ENCODE results near the gene PPM1F.

PPM1F gene

DNA sequence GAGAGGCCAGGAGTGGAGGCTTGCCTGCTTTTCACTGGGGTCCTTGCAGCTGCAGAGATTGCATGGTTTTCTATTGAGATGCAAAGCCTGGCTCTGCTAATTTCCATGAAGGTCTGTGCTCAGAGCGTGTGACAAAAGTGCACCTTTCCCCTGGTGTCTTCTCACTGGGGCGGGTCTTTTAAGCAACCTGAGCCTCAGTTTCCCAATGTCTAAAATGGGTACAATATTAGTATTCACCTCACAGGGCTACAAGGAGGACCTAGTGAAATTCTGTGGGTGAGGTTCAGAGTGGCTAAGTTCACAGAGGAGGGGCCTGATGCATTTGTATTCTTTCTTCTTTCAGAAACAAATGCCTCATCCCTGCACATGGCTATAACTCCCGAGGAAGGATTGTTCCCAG, 20.3 kb downstream of the PPM1F start:
- Histone ChIP-seq H3K23ac (ENCODE audit: low read length in 2 of 2) (no peak overlapping the region), H3K18ac (ENCODE audit: low read depth in 1 of 2, low read length in 2 of 2) (no peak overlapping the region), H3K4me2 (ENCODE audit: low read length, poor library complexity, severe bottlenecking) (no peak overlapping the region), H3K9me3 (ENCODE audit: control insufficient read depth, low read length) (no peaks in the 10 kb centered on the region), H2BK5ac (ENCODE audit: low read depth, low read length, poor library complexity, severe bottlenecking) (no peak overlapping the region), H3K4ac (ENCODE audit: low read depth in 1 of 2, low read length in 2 of 2) (no peak overlapping the region), H3K27ac (ENCODE audit: low read length, poor library complexity, severe bottlenecking) (no peak overlapping the region), H2AK5ac (ENCODE audit: low read length, severe bottlenecking) (no peak overlapping the region), H2BK15ac (ENCODE audit: low read depth, poor library complexity, severe bottlenecking) (no peak overlapping the region), H3K36me3 (ENCODE audit: control insufficient read depth in 1 of 2, insufficient read depth in 2 of 2, low read depth in 1 of 2, low read length in 2 of 2) (peaks cover 72 to 83% of the 10 kb centered on the region in 2 experiments), H3K4me3 (ENCODE audit: insufficient read depth in 1 of 2, low read depth in 1 of 2, low read length in 2 of 2) (no peak overlapping the region), H2BK12ac (ENCODE audit: low read length in 2 of 2) (no peak overlapping the region), H2BK120ac (ENCODE audit: low read depth, low read length) (no peak overlapping the region), H3K4me1 (ENCODE audit: control insufficient read depth, insufficient read depth, low read depth, low read length) (peaks cover 7% of the 10 kb centered on the region), H3K27me3 (ENCODE audit: control insufficient read depth in 1 of 2, insufficient read depth in 1 of 2, low read length in 2 of 2) (no peaks in the 10 kb centered on the region), H3K14ac (ENCODE audit: low read length in 2 of 2) (no peak overlapping the region), H4K8ac (ENCODE audit: low read length) (no peak overlapping the region), H3K9ac (ENCODE audit: low read length) (no peak overlapping the region), H4K91ac (ENCODE audit: low read length) (no peak overlapping the region), H3K79me1 (replicated peaks; ENCODE audit: low read length, poor library complexity, severe bottlenecking) (peaks cover 34% of the 10 kb centered on the region), H2AFZ (ENCODE audit: low read depth, low read length) (no peak overlapping the region)
- no peak for DNase-seq
- 96% methylated on average over 2 of the region's 3 CpGs for WGBS

GRCh38 chr22:21931056-21931455, 21.6 kb downstream of the PPM1F start:
- no peak overlapping the region for H2BK12ac ChIP-seq (ENCODE audit: low read length in 2 of 2)
- 97% methylated on average over 9 of the region's 12 CpGs for WGBS
- H2AK5ac ChIP-seq (ENCODE audit: low read length, severe bottlenecking): no peak overlapping the region
- H2BK5ac ChIP-seq (ENCODE audit: low read depth, low read length, poor library complexity, severe bottlenecking): no peak overlapping the region
- H3K14ac ChIP-seq (ENCODE audit: low read length in 2 of 2): no peak overlapping the region
- no peak overlapping the region for H3K9ac ChIP-seq (ENCODE audit: low read length)
- no peak overlapping the region for H2AFZ ChIP-seq (ENCODE audit: low read depth, low read length)
- peaks cover 28% of the 10 kb centered on the region for H3K79me1 ChIP-seq (replicated peaks; ENCODE audit: low read length, poor library complexity, severe bottlenecking)
- no peak overlapping the region for H3K4ac ChIP-seq (ENCODE audit: low read depth in 1 of 2, low read length in 2 of 2)
- no peak overlapping the region for H3K23ac ChIP-seq (ENCODE audit: low read length in 2 of 2)
- H3K18ac ChIP-seq (ENCODE audit: low read depth in 1 of 2, low read length in 2 of 2): no peak overlapping the region
- no peak overlapping the region for H3K27ac ChIP-seq (ENCODE audit: low read length, poor library complexity, severe bottlenecking)
- H2BK120ac ChIP-seq (ENCODE audit: low read depth, low read length): no peak overlapping the region
- H3K4me2 ChIP-seq (ENCODE audit: low read length, poor library complexity, severe bottlenecking): no peak overlapping the region
- no peak overlapping the region for H3K4me3 ChIP-seq (ENCODE audit: insufficient read depth in 1 of 2, low read depth in 1 of 2, low read length in 2 of 2)
- H2BK15ac ChIP-seq (ENCODE audit: low read depth, poor library complexity, severe bottlenecking): no peak overlapping the region
- no peaks in the 10 kb centered on the region for H3K9me3 ChIP-seq (ENCODE audit: control insufficient read depth, low read length)
- H4K91ac ChIP-seq (ENCODE audit: low read length): no peak overlapping the region
- H3K36me3 ChIP-seq (ENCODE audit: control insufficient read depth in 1 of 2, insufficient read depth in 2 of 2, low read depth in 1 of 2, low read length in 2 of 2): peaks cover 75 to 87% of the 10 kb centered on the region in 2 experiments
- no peak for DNase-seq
- no peak overlapping the region for H4K8ac ChIP-seq (ENCODE audit: low read length)
- no peaks in the 10 kb centered on the region for H3K27me3 ChIP-seq (ENCODE audit: control insufficient read depth in 1 of 2, insufficient read depth in 1 of 2, low read length in 2 of 2)
- peaks cover 10% of the 10 kb centered on the region for H3K4me1 ChIP-seq (ENCODE audit: control insufficient read depth, insufficient read depth, low read depth, low read length)

- Histone ChIP-seq H2BK12ac (ENCODE audit: low read length in 2 of 2) (no peak overlapping the region), H2AFZ (ENCODE audit: low read depth, low read length) (no peak overlapping the region)
- WGBS: 97% methylated on average over 6 of the region's 6 CpGs
Observed at GRCh38 chr22:21929253-21929652, 23.4 kb downstream of the PPM1F start.

GRCh38 chr22:21928048-21928447, 24.6 kb downstream of the PPM1F start:
- no peak for DNase-seq
- Histone ChIP-seq H3K9ac (ENCODE audit: low read length) (no peak overlapping the region), H3K4me2 (ENCODE audit: low read length, poor library complexity, severe bottlenecking) (no peak overlapping the region), H2AK5ac (ENCODE audit: low read length, severe bottlenecking) (no peak overlapping the region), H3K27ac (ENCODE audit: low read length, poor library complexity, severe bottlenecking) (no peak overlapping the region), H3K36me3 (ENCODE audit: control insufficient read depth in 1 of 2, insufficient read depth in 2 of 2, low read depth in 1 of 2, low read length in 2 of 2) (peaks cover 71 to 78% of the 10 kb centered on the region in 2 experiments), H3K79me1 (replicated peaks; ENCODE audit: low read length, poor library complexity, severe bottlenecking) (peaks cover 16% of the 10 kb centered on the region), H2BK12ac (ENCODE audit: low read length in 2 of 2) (no peak overlapping the region), H4K8ac (ENCODE audit: low read length) (no peak overlapping the region), H2BK15ac (ENCODE audit: low read depth, poor library complexity, severe bottlenecking) (no peak overlapping the region), H3K4me1 (ENCODE audit: control insufficient read depth, insufficient read depth, low read depth, low read length) (peaks cover 17% of the 10 kb centered on the region), H3K9me3 (ENCODE audit: control insufficient read depth, low read length) (no peaks in the 10 kb centered on the region), H4K91ac (ENCODE audit: low read length) (no peak overlapping the region), H3K4ac (ENCODE audit: low read depth in 1 of 2, low read length in 2 of 2) (no peak overlapping the region), H2BK5ac (ENCODE audit: low read depth, low read length, poor library complexity, severe bottlenecking) (no peak overlapping the region), H3K18ac (ENCODE audit: low read depth in 1 of 2, low read length in 2 of 2) (no peak overlapping the region), H3K4me3 (ENCODE audit: insufficient read depth in 1 of 2, low read depth in 1 of 2, low read length in 2 of 2) (no peak overlapping the region), H2AFZ (ENCODE audit: low read depth, low read length) (no peak overlapping the region), H3K27me3 (ENCODE audit: control insufficient read depth in 1 of 2, insufficient read depth in 1 of 2, low read length in 2 of 2) (no peaks in the 10 kb centered on the region), H3K23ac (ENCODE audit: low read length in 2 of 2) (no peak overlapping the region), H3K14ac (ENCODE audit: low read length in 2 of 2) (no peak overlapping the region), H2BK120ac (ENCODE audit: low read depth, low read length) (no peak overlapping the region)
- 92% methylated on average over 12 of the region's 12 CpGs for WGBS

More at GRCh38 chr22:21929253-21929652, 23.4 kb downstream of the PPM1F start:
- H3K14ac ChIP-seq (ENCODE audit: low read length in 2 of 2): no peak overlapping the region
- H3K27ac ChIP-seq (ENCODE audit: low read length, poor library complexity, severe bottlenecking): no peak overlapping the region
- H2BK5ac ChIP-seq (ENCODE audit: low read depth, low read length, poor library complexity, severe bottlenecking): no peak overlapping the region
- no peak overlapping the region for H4K8ac ChIP-seq (ENCODE audit: low read length)
- no peaks in the 10 kb centered on the region for H3K27me3 ChIP-seq (ENCODE audit: control insufficient read depth in 1 of 2, insufficient read depth in 1 of 2, low read length in 2 of 2)
- no peak overlapping the region for H2BK15ac ChIP-seq (ENCODE audit: low read depth, poor library complexity, severe bottlenecking)
- no peak overlapping the region for H2AK5ac ChIP-seq (ENCODE audit: low read length, severe bottlenecking)
- H3K4me1 ChIP-seq (ENCODE audit: control insufficient read depth, insufficient read depth, low read depth, low read length): peaks cover 17% of the 10 kb centered on the region
- no peak overlapping the region for H3K4me3 ChIP-seq (ENCODE audit: insufficient read depth in 1 of 2, low read depth in 1 of 2, low read length in 2 of 2)
- no peak overlapping the region for H3K4ac ChIP-seq (ENCODE audit: low read depth in 1 of 2, low read length in 2 of 2)
- H3K23ac ChIP-seq (ENCODE audit: low read length in 2 of 2): no peak overlapping the region
- no peak overlapping the region for H3K4me2 ChIP-seq (ENCODE audit: low read length, poor library complexity, severe bottlenecking)
- H3K9ac ChIP-seq (ENCODE audit: low read length): no peak overlapping the region
- H2BK120ac ChIP-seq (ENCODE audit: low read depth, low read length): no peak overlapping the region
- no peak overlapping the region for H3K18ac ChIP-seq (ENCODE audit: low read depth in 1 of 2, low read length in 2 of 2)
- no peaks in the 10 kb centered on the region for H3K9me3 ChIP-seq (ENCODE audit: control insufficient read depth, low read length)
- peaks cover 28% of the 10 kb centered on the region for H3K79me1 ChIP-seq (replicated peaks; ENCODE audit: low read length, poor library complexity, severe bottlenecking)
- no peak for DNase-seq
- H4K91ac ChIP-seq (ENCODE audit: low read length): no peak overlapping the region
- peaks cover 75 to 82% of the 10 kb centered on the region in 2 experiments for H3K36me3 ChIP-seq (ENCODE audit: control insufficient read depth in 1 of 2, insufficient read depth in 2 of 2, low read depth in 1 of 2, low read length in 2 of 2)

Measured in mesenchymal stem cell (in vitro differentiated cells and primary cell).